Fibroblast of pulmonary artery (primary cell): Measurements from ENCODE around the gene KIAA0825.

ENCODE experiments used
- DNase-seq: peaks from one replicate; pipeline ENCODE4 v3.0.0-alpha.2; 2010; ENCODE audit warnings: low read depth
- H3K4me3 ChIP-seq: replicated peaks from 2 replicates; pipeline ENCODE4 v1.5.1; 2011; ENCODE audit warnings: low read depth, mild to moderate bottlenecking, control low read depth, low read length, moderate library complexity
- CTCF ChIP-seq: IDR thresholded peaks from 2 replicates; pipeline ENCODE4 v1.5.1; 2011; ENCODE audit warnings: mild to moderate bottlenecking, control low read depth, low read length, inconsistent platforms; ENCODE audit errors: missing control alignments

Gene KIAA0825

GRCh38 chr5:94267350-94267899, 351.0 kb downstream of the KIAA0825 start:
- H3K4me3 ChIP-seq = no peak overlapping the region
- no peak for DNase-seq
- no peak for TF ChIP-seq CTCF

- H3K4me3 ChIP-seq = no peak overlapping the region
- DNase-seq = no peak
- TF ChIP-seq CTCF = no peak
Measured at GRCh38 chr5:94266170-94266569, 352.2 kb downstream of the KIAA0825 start.

- DNase-seq = no peak
- H3K4me3 ChIP-seq = no peak overlapping the region
- no peak for TF ChIP-seq CTCF
Measured at GRCh38 chr5:94263068-94263467, 355.3 kb downstream of the KIAA0825 start.

- no peak for TF ChIP-seq CTCF
- no peak for DNase-seq
- no peak overlapping the region for H3K4me3 ChIP-seq
Measured at GRCh38 chr5:94260096-94260495, 358.3 kb downstream of the KIAA0825 start.

- H3K4me3 ChIP-seq = no peak overlapping the region
- peak; percentile 14 for TF ChIP-seq CTCF
- DNase-seq = peak; percentile 8
Measured at GRCh38 chr5:94254214-94254613, 364.2 kb downstream of the KIAA0825 start.

GRCh38 chr5:94250985-94251384, 367.4 kb downstream of the KIAA0825 start:
- H3K4me3 ChIP-seq = no peak overlapping the region
- no peak for TF ChIP-seq CTCF
- no peak for DNase-seq

- no peak for TF ChIP-seq CTCF
- no peak for DNase-seq
- H3K4me3 ChIP-seq = no peak overlapping the region
Measured at GRCh38 chr5:94249430-94249829, 369.0 kb downstream of the KIAA0825 start.
